ENCODE results near the gene WASHC2C.
"Not testable (repeated sequence)": the region's sequence is repeated elsewhere in the genome, so short reads cannot be mapped to it uniquely, and the experiment has no call there.

The WASHC2C gene
- 35.9 to 99.9 (median 69.3) reads per million in 18 experiments for total RNA-seq

GRCh38 chr10:45726703-45727420, at the start of gene WASHC2C:
WASHC2C (plus strand) TSS chr10:45727266; CDS start chr10:45727318, 52 bp downstream.
- peak; percentile 75 to 80 for DNase-seq

DNA sequence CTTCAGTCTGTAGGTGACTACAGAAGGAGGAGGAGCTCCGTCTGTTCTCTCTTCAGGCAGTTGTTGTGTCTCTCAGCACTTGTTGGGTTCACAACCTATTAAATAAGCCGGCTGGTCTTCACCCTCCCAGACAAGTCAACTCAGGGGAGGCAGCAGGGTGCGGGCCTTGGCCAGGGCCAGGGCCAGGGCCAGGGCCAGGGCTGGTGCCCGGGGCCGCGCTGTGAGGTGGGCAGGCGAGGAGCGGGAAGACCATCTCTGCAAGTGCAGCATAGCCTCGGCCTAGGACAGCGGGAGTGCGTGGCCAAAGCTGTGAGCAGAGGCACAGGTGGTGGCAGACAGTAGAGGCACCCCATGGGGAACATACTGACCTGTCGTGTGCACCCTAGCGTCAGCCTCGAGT, 48.6 kb upstream of the WASHC2C start:
- DNase-seq = not testable (repeated sequence)

DNA sequence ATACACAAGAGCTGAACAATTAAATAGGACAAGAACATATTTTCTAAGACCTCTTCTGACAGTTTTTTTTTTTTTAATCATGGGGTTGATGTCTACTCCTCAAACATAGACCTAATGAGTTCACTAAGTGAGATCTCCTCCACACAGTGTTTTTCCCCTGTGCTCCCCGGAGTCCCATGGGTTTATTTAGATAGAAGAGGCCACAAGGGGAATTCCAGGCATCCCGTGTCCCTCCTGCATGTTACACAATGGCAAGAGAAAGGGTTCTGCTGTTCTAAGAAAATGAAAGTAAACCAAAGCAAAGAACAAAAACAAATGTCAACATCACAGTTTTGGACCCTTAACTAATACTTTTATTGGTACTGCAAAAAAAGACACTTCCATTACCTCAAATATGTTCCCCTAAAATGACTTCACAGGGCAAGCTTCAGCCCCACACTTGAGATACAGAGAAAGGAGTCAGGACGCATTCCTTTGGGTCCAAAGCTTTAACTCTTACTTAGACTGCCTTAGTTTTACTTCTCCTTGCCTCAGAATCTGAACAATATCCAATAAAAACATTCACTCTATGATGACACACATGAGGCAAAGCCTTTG, 16.8 kb upstream of the WASHC2C start:
- peak in 1 of 2 donors; percentile 6 for DNase-seq

- peak in 1 of 2 donors; percentile 4 for DNase-seq
Observed at GRCh38 chr10:45711223-45711622, 15.8 kb upstream of the WASHC2C start.

DNA sequence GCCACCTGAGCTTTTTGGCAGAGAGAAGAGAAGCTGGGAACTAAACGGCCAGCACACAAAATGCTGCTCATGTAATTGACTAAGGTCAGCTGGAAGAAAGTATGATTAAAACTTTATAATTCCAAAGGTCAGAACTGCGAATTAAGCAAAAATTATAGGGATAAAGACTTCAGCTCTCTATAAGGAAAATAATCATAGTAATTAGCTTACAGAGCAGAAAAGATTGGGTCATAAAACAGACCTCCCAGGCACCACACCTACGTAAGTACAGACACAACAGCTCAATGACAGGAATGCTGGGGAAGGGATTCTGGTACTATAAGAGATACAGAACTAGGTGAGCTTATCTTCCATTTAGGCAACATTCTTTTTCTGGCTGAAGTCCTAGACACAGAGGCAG, 10.0 kb upstream of the WASHC2C start:
- DNase-seq = not testable (repeated sequence)

- DNase-seq = not testable (repeated sequence)
Observed at GRCh38 chr10:45717642-45718041, 9.4 kb upstream of the WASHC2C start.

GRCh38 chr10:45721503-45721902, 5.6 kb upstream of the WASHC2C start:
- not testable (repeated sequence) for DNase-seq

GRCh38 chr10:45723851-45724250, 3.2 kb upstream of the WASHC2C start:
- not testable (repeated sequence) for DNase-seq

- not testable (repeated sequence) for DNase-seq
Observed at GRCh38 chr10:45727421-45727965, 427 bp downstream of the WASHC2C start.

DNA sequence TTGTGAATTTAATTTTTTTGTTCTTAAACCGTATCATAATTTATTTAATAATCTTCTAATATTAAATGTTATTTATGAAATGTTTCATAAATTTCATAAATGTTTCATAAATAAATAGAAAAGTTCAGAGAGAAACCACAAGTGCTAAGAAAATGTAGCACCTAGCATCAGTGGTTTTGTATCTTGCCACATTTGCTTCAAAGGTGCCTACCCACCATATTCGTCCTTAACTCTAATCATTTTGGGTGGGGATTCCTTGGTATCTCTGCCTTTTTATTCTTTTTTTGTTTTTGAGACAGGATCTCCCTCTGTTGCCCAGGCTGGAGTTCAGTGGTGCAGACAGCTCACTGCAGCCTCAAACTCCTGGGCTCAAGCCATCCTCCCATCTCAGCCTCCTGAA, 7.4 kb downstream of the WASHC2C start:
- DNase-seq = not testable (repeated sequence)

DNA sequence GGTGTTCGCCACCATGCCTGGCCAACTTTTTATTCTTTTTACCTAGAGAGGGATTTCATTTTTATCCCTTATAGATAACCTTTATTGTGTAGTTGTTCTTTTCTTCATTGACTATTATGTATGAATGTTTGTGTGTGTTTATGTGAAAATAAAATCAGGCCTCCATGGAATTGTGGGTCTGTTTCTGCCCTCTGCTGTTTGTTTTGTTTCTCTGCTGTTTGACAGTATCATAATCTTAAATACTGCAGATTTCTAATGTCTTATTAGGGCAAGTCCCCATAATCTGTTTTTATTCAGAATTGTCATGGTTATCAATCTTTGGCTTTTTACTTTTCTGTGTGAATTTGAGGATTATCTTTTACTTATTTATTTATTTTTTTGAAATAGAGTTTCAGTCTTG, 7.8 kb downstream of the WASHC2C start:
- peak; percentile 0 to 12 for DNase-seq

DNA sequence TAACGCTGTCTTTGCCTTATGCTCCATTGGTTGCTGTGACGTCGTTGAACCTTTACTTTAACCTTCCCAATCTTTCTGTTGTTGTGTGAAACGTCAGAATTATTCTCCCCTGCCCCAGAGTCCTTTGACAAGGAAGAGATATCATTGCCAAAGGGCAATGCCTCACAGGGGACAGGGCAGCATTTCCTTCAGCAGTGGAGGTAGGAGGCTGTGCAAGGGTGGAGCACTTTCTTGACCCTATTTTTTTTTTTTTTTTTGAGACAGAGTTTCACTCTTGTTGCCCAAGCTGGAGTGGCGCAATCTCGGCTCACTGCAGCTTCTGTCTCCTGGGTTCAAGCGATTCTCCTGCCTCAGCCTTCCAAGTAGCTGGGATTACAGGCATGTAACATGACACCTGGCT, 14.5 kb downstream of the WASHC2C start:
- not testable (repeated sequence) for DNase-seq

DNA sequence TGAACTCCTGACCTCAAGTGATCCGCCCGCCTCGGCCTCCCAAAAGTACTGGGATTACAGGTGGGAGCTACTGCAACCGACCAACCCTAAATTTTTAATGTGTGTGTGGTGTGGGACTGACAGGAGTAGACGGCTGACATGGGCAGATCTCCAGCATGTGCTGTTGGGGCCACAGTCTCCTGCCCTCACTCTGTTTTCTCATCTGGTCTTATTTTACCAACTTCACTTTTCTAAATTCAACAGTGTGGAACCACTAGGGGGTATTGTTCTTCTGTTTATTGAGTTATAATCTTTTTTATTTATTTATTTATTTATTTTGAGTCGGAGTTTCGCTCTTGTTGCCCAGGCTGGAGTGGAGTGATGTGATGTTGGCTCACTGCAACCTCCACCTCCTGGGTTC, 14.9 kb downstream of the WASHC2C start:
- DNase-seq = not testable (repeated sequence)

DNA sequence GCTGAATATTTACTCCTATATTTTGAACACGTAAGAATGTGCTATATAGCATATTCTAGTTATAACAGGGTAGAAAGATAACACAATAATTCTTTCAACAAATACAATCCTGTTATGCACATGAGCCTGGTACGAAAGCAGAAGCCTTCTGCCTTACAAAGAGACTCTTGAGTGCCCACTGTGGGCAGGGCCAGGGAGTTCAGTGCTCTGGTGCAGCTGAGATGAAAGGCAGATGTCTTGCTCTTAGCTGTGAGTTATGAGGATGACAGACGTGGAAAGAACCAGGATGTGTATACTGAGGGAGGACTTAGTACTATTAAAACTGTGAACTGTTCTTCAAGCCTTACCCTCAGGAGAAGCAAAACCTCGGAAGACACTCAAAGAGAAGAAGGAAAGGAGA, 24.1 kb downstream of the WASHC2C start:
- DNase-seq = not testable (repeated sequence)

DNA sequence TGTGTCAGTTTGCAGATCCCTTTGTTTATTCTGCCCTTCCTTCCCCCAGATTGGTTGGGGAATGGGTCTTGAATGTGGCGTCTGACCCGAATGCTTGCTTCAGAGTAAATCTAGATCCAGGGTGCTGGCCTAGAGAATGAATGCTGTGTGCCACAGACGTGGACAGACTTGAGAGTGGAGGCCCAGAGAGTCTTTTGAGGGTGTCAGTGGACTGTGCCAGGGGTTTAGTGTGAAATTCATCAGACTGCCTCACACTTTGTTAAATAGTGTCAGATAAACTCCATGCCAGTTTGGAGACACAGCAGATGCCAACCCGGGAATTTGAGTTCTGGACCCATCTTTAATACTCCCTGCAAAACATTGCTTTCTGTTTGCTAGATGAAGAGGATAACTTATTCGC, 25.1 kb downstream of the WASHC2C start:
- DNase-seq = not testable (repeated sequence)

DNA sequence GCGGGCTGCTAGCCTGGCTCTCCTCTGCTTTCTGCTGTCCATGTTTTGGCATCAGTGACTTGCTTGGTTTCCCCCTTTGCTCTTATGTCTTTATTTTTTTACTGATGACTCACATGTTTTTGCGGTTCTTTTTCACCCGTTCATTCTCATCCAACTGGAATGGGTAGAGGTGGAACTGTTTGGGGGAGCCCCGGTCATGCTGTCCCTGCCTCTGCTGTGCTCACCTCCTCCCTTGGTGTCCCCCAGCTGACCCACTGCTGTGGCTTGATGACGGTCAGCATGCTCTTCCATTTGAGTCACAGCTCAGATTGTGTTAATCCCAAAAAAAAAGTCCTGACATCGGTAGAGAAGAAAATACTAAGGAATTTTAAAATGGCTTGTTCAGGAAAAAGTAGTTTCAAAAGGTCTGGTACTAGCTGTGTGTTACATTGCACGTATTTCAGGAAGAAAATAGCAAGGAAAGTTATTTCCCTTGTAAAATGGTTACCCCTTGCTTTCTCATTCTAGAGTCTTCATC, 27.0 kb downstream of the WASHC2C start:
- not testable (repeated sequence) for DNase-seq

- not testable (repeated sequence) for DNase-seq
Observed at GRCh38 chr10:45755083-45755482, 28.0 kb downstream of the WASHC2C start.

DNA sequence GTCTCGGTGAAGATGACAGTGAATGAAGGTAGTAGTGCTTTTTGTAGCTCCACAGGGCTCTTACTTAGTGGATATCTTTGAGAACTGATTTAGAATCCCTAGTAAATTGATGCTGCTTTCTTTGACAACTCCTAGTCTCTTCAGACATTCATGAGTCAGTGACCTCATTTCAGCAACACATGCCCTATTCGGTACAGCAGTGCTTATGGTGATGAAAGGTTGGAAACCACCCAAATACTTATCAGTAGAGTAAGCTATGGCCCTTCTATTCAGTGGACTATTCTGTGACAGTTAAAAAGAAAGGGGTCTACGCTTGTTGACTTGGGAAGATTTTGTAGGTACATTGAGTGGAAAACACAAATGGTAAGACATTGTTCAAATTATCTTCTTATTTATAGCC, 29.0 kb downstream of the WASHC2C start:
- DNase-seq = not testable (repeated sequence)

- DNase-seq = not testable (repeated sequence)
Observed at GRCh38 chr10:45757661-45758396, 30.8 kb downstream of the WASHC2C start.

- not testable (repeated sequence) for DNase-seq
Observed at GRCh38 chr10:45761622-45762021, 34.6 kb downstream of the WASHC2C start.

- not testable (repeated sequence) for DNase-seq
Observed at GRCh38 chr10:45763037-45763436, 36.0 kb downstream of the WASHC2C start.

GRCh38 chr10:45768334-45768733, 41.3 kb downstream of the WASHC2C start:
- DNase-seq = not testable (repeated sequence)

Measured in inflammatory macrophage (primary cell).